Measurements from ENCODE around the gene VTCN1.

Gene VTCN1

GRCh38 chr1:117179471-117179870 lies 31.3 kb downstream of the VTCN1 start:
- Histone ChIP-seq H3K27me3 (replicated peaks) (no peaks in the 10 kb centered on the region), H3K4me3 (ENCODE audit: low read depth, low read length) (no peak overlapping the region), H3K27ac (no peak overlapping the region), H3K36me3 (replicated peaks) (no peaks in the 10 kb centered on the region)
- in situ Hi-C loops (cut with HindIII; ENCODE audit: low pct_ligation_motif_present, low sequenced_read_pairs), result no loop called here
- DNase-seq, result no peak
- no peak for TF ChIP-seq CTCF (IDR thresholded peaks at IDR 0.05; ENCODE audit: low read depth, low read length, missing control alignments)

- no peak for TF ChIP-seq CTCF (IDR thresholded peaks at IDR 0.05; ENCODE audit: low read depth, low read length, missing control alignments)
- no peak overlapping the region for H3K27ac ChIP-seq
- in situ Hi-C loops (cut with HindIII; ENCODE audit: low pct_ligation_motif_present, low sequenced_read_pairs), result no loop called here
Measured at GRCh38 chr1:117178756-117179155, 32.0 kb downstream of the VTCN1 start.

GRCh38 chr1:117177376-117177775 lies 33.4 kb downstream of the VTCN1 start:
- in situ Hi-C loops (cut with HindIII; ENCODE audit: low pct_ligation_motif_present, low sequenced_read_pairs), result no loop called here
- H3K36me3 ChIP-seq (replicated peaks), result no peaks in the 10 kb centered on the region
- DNase-seq, result no peak

More at GRCh38 chr1:117178756-117179155, 32.0 kb downstream of the VTCN1 start:
- H3K27me3 ChIP-seq (replicated peaks), result no peaks in the 10 kb centered on the region
- no peak for DNase-seq
- no peaks in the 10 kb centered on the region for H3K36me3 ChIP-seq (replicated peaks)
- no peak overlapping the region for H3K4me3 ChIP-seq (ENCODE audit: low read depth, low read length)

GRCh38 chr1:117176579-117176978 lies 34.1 kb downstream of the VTCN1 start:
- Histone ChIP-seq H3K27me3 (replicated peaks) (no peaks in the 10 kb centered on the region), H3K36me3 (replicated peaks) (no peaks in the 10 kb centered on the region), H3K4me3 (ENCODE audit: low read depth, low read length) (no peak overlapping the region), H3K27ac (no peak overlapping the region)
- TF ChIP-seq CTCF (IDR thresholded peaks at IDR 0.05; ENCODE audit: low read depth, low read length, missing control alignments), result no peak
- in situ Hi-C loops (cut with HindIII; ENCODE audit: low pct_ligation_motif_present, low sequenced_read_pairs), result no loop called here
- no peak for DNase-seq

More at GRCh38 chr1:117177376-117177775, 33.4 kb downstream of the VTCN1 start:
- Histone ChIP-seq H3K4me3 (ENCODE audit: low read depth, low read length) (no peak overlapping the region), H3K27me3 (replicated peaks) (no peaks in the 10 kb centered on the region), H3K27ac (no peak overlapping the region)
- no peak for TF ChIP-seq CTCF (IDR thresholded peaks at IDR 0.05; ENCODE audit: low read depth, low read length, missing control alignments)

- TF ChIP-seq CTCF (IDR thresholded peaks at IDR 0.05; ENCODE audit: low read depth, low read length, missing control alignments), result no peak
- Histone ChIP-seq H3K4me3 (ENCODE audit: low read depth, low read length) (no peak overlapping the region), H3K27ac (no peak overlapping the region), H3K36me3 (replicated peaks) (no peaks in the 10 kb centered on the region), H3K27me3 (replicated peaks) (no peaks in the 10 kb centered on the region)
- no peak for DNase-seq
- in situ Hi-C loops (cut with HindIII; ENCODE audit: low pct_ligation_motif_present, low sequenced_read_pairs), result no loop called here
Measured at GRCh38 chr1:117174851-117175250, 35.9 kb downstream of the VTCN1 start.

GRCh38 chr1:117173691-117174090 lies 37.0 kb downstream of the VTCN1 start:
- in situ Hi-C loops (cut with HindIII; ENCODE audit: low pct_ligation_motif_present, low sequenced_read_pairs), result no loop called here
- H3K27me3 ChIP-seq (replicated peaks), result no peaks in the 10 kb centered on the region

More at GRCh38 chr1:117173691-117174090, 37.0 kb downstream of the VTCN1 start:
- DNase-seq, result no peak
- no peak for TF ChIP-seq CTCF (IDR thresholded peaks at IDR 0.05; ENCODE audit: low read depth, low read length, missing control alignments)
- Histone ChIP-seq H3K27ac (no peak overlapping the region), H3K36me3 (replicated peaks) (no peaks in the 10 kb centered on the region), H3K4me3 (ENCODE audit: low read depth, low read length) (no peak overlapping the region)
